Calu3 (cell line): ENCODE data around the gene STX10. TPM values are rescaled to one million over a fixed set of nuclear protein-coding genes. Genes with fewer than 3 reads are reported as not detected.
A peak's percentile ranks its signal among the peaks of the same experiment; 100 is the strongest.

ENCODE experiments used
- BruUV-seq: library from RNA; stranded (reverse); fragments of 400-500 nt; replicated peaks from 2 replicates; lab custom pipeline; 2021; lab: Mats Ljungman, UMichigan
- CTCF ChIA-PET: fragments of 300-600 bp; sonication (Branson Sonifier 250); formaldehyde crosslinking; loops from one replicate; lab custom pipeline; 2022; ENCODE audit warnings: antibody characterized with exemption; lab: Charles Lee
- DNase-seq: peaks from one replicate; pipeline ENCODE4 v3.0.0; 2022
- H3K27ac Mint-ChIP-seq: one replicate; pipeline ENCODE4 v1.8.0; 2022; ENCODE audit warnings: mixed read lengths; ENCODE audit not compliant: unreplicated experiment
- H3K27me3 Mint-ChIP-seq: one replicate; pipeline ENCODE4 v1.8.0; 2022; ENCODE audit warnings: mixed read lengths; ENCODE audit not compliant: unreplicated experiment
- H3K36me3 Mint-ChIP-seq: one replicate; pipeline ENCODE4 v1.8.0; 2022; ENCODE audit warnings: mild to moderate bottlenecking, moderate library complexity, mixed read lengths; ENCODE audit not compliant: insufficient read depth, unreplicated experiment
- H3K4me1 Mint-ChIP-seq: one replicate; pipeline ENCODE4 v1.8.0; 2022; ENCODE audit warnings: mild to moderate bottlenecking, low read depth, mixed read lengths; ENCODE audit not compliant: unreplicated experiment
- H3K4me3 Mint-ChIP-seq: one replicate; pipeline ENCODE4 v1.8.0; 2022; ENCODE audit warnings: mild to moderate bottlenecking, low read depth, moderate library complexity, mixed read lengths; ENCODE audit not compliant: unreplicated experiment
- H3K9me3 Mint-ChIP-seq: one replicate; pipeline ENCODE4 v1.8.0; 2022; ENCODE audit warnings: low read depth, mixed read lengths; ENCODE audit not compliant: unreplicated experiment
- intact Hi-C: fragments of 100-400 bp; cut with micrococcal nuclease; formaldehyde crosslinking; loops from one replicate; pipeline ENCODE4 v1.10.0; 2022; ENCODE audit not compliant: unreplicated experiment
- total RNA-seq: library from RNA; stranded (reverse); gene quantifications from 2 replicates; pipeline ENCODE4 v1.2.3, GENCODE V29; 2022
- TF ChIP-seq, protein P1 (sequence below): fragments of 200-600 bp; IDR thresholded peaks from one replicate; pipeline ENCODE4 v1.8.0; 2022; ENCODE audit warnings: antibody characterized with exemption; ENCODE audit not compliant: unreplicated experiment

The STX10 gene
- total RNA-seq, 1 experiment from 2014 or later = 52.3 TPM

DNA sequence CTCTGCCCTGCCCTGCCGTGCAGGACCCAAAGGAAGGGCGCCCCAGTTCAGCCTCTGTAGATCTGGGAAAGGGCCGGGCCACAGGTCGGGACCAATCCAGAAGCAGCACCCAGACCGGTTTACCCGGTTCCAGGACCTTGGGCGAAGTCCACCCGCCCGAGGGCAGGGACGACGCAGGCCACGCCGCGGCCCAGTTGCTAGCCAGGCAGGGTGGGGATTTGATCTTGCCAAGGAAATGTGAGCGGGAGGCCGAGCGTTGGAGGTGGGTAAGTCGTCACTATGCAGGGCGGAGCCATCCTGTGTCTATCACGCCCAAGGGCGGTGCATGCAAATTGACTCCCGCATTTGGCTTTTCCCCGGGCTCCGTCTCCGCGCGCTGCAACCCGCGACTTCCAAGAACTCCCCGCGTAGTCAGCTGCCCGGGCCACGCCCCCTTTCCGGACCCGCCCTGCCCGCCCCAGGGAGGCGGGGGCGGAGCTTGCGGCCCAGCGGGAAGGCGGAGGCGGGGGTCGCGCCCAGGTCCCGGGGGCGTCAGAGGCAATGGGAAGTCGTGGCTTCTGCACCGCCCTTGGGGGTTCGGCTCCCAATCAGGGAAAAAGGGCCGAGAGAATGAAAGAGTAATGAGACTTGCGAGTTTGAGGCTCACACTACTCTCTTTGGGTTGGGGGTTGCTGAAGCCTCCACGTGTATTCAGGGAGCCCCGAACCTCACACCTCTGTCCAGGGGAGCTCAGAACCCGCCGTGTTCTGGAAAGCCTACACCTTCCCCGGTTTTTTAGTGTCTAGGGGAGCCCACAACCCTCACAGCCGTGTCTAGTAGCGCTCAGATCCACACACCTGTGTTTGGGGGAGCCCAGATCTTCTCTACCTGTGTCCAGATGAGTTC, 12.8 kb upstream of the STX10 start:
- TSS peak; percentile 35 for BruUV-seq
- TF ChIP-seq, protein P1, sequence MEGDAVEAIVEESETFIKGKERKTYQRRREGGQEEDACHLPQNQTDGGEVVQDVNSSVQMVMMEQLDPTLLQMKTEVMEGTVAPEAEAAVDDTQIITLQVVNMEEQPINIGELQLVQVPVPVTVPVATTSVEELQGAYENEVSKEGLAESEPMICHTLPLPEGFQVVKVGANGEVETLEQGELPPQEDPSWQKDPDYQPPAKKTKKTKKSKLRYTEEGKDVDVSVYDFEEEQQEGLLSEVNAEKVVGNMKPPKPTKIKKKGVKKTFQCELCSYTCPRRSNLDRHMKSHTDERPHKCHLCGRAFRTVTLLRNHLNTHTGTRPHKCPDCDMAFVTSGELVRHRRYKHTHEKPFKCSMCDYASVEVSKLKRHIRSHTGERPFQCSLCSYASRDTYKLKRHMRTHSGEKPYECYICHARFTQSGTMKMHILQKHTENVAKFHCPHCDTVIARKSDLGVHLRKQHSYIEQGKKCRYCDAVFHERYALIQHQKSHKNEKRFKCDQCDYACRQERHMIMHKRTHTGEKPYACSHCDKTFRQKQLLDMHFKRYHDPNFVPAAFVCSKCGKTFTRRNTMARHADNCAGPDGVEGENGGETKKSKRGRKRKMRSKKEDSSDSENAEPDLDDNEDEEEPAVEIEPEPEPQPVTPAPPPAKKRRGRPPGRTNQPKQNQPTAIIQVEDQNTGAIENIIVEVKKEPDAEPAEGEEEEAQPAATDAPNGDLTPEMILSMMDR = no peak
- intact Hi-C loops = loop anchor here (5.0 kb wide), 1 partner anchor 99 kb away; no protein-coding TSS in a partner anchor
- peak overlapping the region; percentile 61 for H3K4me3 Mint-ChIP-seq
- H3K27me3 Mint-ChIP-seq = no peaks in the 10 kb centered on the region
- peaks cover 20% of the 10 kb centered on the region for H3K4me1 Mint-ChIP-seq
- peaks cover 40% of the 10 kb centered on the region for H3K36me3 Mint-ChIP-seq
- H3K27ac Mint-ChIP-seq = peak overlapping the region; percentile 98
- CTCF ChIA-PET = interaction anchor here (0.6 to 2.4 kb wide), 4 partner anchors 10 to 544 kb away, joined by 3 to 9 read pairs (median 6); partner anchors contain the start of genes IER2 and STX10
- H3K9me3 Mint-ChIP-seq = no peaks in the 10 kb centered on the region
- DNase-seq = peak; percentile 97

DNA sequence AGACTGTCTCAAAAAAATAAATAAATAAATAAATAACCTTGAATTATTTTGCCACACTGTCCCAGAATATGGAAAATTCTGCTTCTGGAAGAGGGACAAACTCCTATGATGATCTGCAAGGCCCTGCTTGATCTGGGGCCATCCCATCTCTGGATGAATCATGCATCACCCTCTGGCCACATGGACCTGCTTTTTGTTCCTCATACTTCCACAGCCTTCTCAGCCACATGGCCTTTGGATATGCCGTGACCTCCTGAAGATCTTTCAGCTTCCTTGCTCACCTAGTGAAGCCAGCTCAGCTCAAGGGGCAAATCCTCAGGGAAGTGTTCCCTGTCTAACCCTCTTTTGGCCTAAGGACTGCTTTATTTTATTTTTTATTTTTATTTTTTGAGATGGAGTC, 10.4 kb upstream of the STX10 start:
- Mint-ChIP-seq H3K36me3 (peaks cover 38% of the 10 kb centered on the region), H3K27ac (no peak overlapping the region), H3K9me3 (no peaks in the 10 kb centered on the region), H3K4me3 (no peak overlapping the region), H3K4me1 (peaks cover 17% of the 10 kb centered on the region), H3K27me3 (no peaks in the 10 kb centered on the region)
- intact Hi-C loops = loop anchor here (5.0 kb wide), 1 partner anchor 102 kb away; no protein-coding TSS in a partner anchor
- no peak for DNase-seq
- BruUV-seq = no TSS peak
- CTCF ChIA-PET = no interaction called here
- TF ChIP-seq, protein P1 = no peak

DNA sequence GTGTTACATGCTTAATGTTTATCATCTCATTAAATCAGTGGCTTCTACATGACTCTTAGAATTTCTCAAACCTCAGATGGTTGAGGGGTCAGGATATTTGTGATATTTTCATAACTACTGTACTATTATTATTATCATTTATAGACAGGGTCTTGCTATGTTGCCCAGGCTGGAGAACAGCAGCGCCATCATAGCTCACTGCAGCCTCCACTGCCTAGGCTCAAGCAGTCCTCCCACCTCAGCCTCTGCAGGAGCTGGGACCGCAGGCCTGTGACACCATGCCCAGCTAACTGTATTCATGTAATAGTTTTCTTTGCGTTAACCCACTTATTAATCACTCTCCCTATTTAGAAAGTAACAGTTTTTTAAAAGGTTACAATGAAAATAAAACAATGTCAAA, 9.5 kb upstream of the STX10 start:
- H3K27me3 Mint-ChIP-seq = no peaks in the 10 kb centered on the region

More for the DNA sequence above, 9.5 kb upstream of the STX10 start:
- DNase-seq = no peak
- no TSS peak for BruUV-seq
- Mint-ChIP-seq H3K36me3 (peaks cover 41% of the 10 kb centered on the region), H3K27ac (no peak overlapping the region), H3K4me3 (no peak overlapping the region), H3K4me1 (peaks cover 13% of the 10 kb centered on the region), H3K9me3 (no peaks in the 10 kb centered on the region)
- TF ChIP-seq, protein P1 = no peak
- CTCF ChIA-PET = no interaction called here
- intact Hi-C loops = loop anchor here (5.0 kb wide), 1 partner anchor 103 kb away; no protein-coding TSS in a partner anchor
